Measurements from ENCODE around the gene ATP1B2. TPM values are rescaled to one million over a fixed set of nuclear protein-coding genes. Genes with fewer than 3 reads are reported as not detected.

ATP1B2 gene
- total and polyA plus RNA-seq, 2 of the 8 experiments (the other 6 are each of a cell fraction or from before 2014, with no cell fraction given): 9.1 to 21.0 TPM

GRCh38 chr17:7623661-7624060 lies 27.1 kb upstream of the ATP1B2 start:
- no peak overlapping the region for H3K4ac ChIP-seq (replicated peaks; ENCODE audit: insufficient read length, low read depth, low read length)
- H4K20me1 ChIP-seq (replicated peaks in 1 of 2; ENCODE audit: control insufficient read depth in 1 of 2, insufficient read depth in 2 of 2, low read length in 2 of 2): no peaks in the 10 kb centered on the region
- ChIA-PET CTCF (ENCODE audit: partially characterized antibody) (interaction anchor here (0.6 to 13.4 kb wide), 4 partner anchors 9 to 77 kb away, joined by 3 to 92 read pairs (median 6); partner anchors contain the start of gene SHBG), POLR2A (ENCODE audit: partially characterized antibody) (interaction anchor here (0.6 to 79.4 kb wide), 4 partner anchors 15 to 83 kb away, joined by 3 to 2272 read pairs (median 4); partner anchors contain the start of genes ATP1B2, TP53 and WRAP53)
- H2AFZ ChIP-seq (ENCODE audit: low read length): no peak overlapping the region
- H3K27ac ChIP-seq (ENCODE audit: low read depth, low read length): no peak overlapping the region
- H3K56ac ChIP-seq (replicated peaks; ENCODE audit: insufficient read length, low read depth, low read length): no peak overlapping the region
- H3K4me1 ChIP-seq (replicated peaks in 1 of 4; ENCODE audit: control insufficient read depth in 3 of 4, insufficient read depth in 4 of 4, low read length in 3 of 4): peaks cover 2 to 7% (median 4%) of the 10 kb centered on the region in 4 experiments; a peak in 5 of 7 replicates
- no peak overlapping the region for H2AK5ac ChIP-seq (ENCODE audit: low read depth, low read length)
- H2BK120ac ChIP-seq (replicated peaks; ENCODE audit: low read depth, low read length): no peak overlapping the region
- no peak overlapping the region for H2BK5ac ChIP-seq (ENCODE audit: low read depth, low read length)
- peaks cover 0 to 4% (median 0%) of the 10 kb centered on the region in 4 experiments; a peak in 1 of 8 replicates for H3K36me3 ChIP-seq (ENCODE audit: control insufficient read depth in 2 of 4, insufficient read depth in 4 of 4, low read length in 3 of 4)
- H3K18ac ChIP-seq (ENCODE audit: extremely low read depth, low read length): no peak overlapping the region
- H4K91ac ChIP-seq (replicated peaks; ENCODE audit: insufficient read length, low read length): no peak overlapping the region
- H2BK20ac ChIP-seq (ENCODE audit: low read length): no peak overlapping the region
- no peak overlapping the region for H3K9ac ChIP-seq (replicated peaks in 1 of 4; ENCODE audit: extremely low read depth in 1 of 4, low read depth in 3 of 4, low read length in 3 of 4)
- 92% methylated on average over 5 of the region's 5 CpGs; no CpG with 5 or more reads in 1 of the 2 experiments for WGBS, 2 experiments (ENCODE audit: extremely low coverage in 1 of 2, insufficient coverage in 1 of 2, insufficient read length in 1 of 2, insufficient replicate concordance in 2 of 2, low coverage in 1 of 2, low lambda C conversion rate in 2 of 2, missing lambda C conversion rate in 1 of 2)
- no peak overlapping the region for H3K23ac ChIP-seq (ENCODE audit: insufficient read length)
- H3K4me3 ChIP-seq (ENCODE audit: extremely low read depth in 1 of 4, insufficient read depth in 2 of 4, low read depth in 3 of 4, low read length in 4 of 4): no peak overlapping the region
- no peak overlapping the region for H2BK12ac ChIP-seq (ENCODE audit: low read depth, low read length)
- peaks cover 2% of the 10 kb centered on the region; the same call in 1 of the 2 replicates for H3K79me1 ChIP-seq (ENCODE audit: low read depth, low read length)
- DNase-seq (ENCODE audit: low read depth in 1 of 2, low spot score in 2 of 2) (no peak), FAIRE-seq (no peak)
- no peaks in the 10 kb centered on the region for H3K9me3 ChIP-seq (ENCODE audit: insufficient read depth in 2 of 2, low read depth in 1 of 2, low read length in 1 of 2)
- H3K27me3 ChIP-seq (replicated peaks in 1 of 4; ENCODE audit: control insufficient read depth in 3 of 4, extremely low read depth in 1 of 4, insufficient read depth in 3 of 4, low read length in 3 of 4): no peaks in the 10 kb centered on the region
- H3K23me2 ChIP-seq (ENCODE audit: low read depth, low read length): peaks cover 8% of the 10 kb centered on the region
- H4K5ac ChIP-seq (ENCODE audit: insufficient read length, low read depth, low read length): no peak overlapping the region
- no peak overlapping the region for H4K8ac ChIP-seq (ENCODE audit: extremely low read depth, insufficient read depth, low read length)
- no peak overlapping the region for H3K14ac ChIP-seq (ENCODE audit: insufficient read length)
- no peak overlapping the region for H3K4me2 ChIP-seq (ENCODE audit: insufficient read depth in 1 of 2, low read depth in 2 of 2, low read length in 2 of 2)
- TF ChIP-seq POU5F1 (IDR thresholded peaks at IDR 0.05; ENCODE audit: low read depth, low read length) (no peak), RBBP5 (IDR thresholded peaks at IDR 0.05; ENCODE audit: borderline replicate concordance, low read depth, low read length) (no peak), BCL11A (IDR thresholded peaks at IDR 0.05; ENCODE audit: low read depth in 2 of 2, low read length in 2 of 2) (no peak)
- H3K79me2 ChIP-seq (ENCODE audit: control insufficient read depth in 1 of 2, insufficient read depth in 2 of 2, low read length in 2 of 2): peaks cover 0 to 3% of the 10 kb centered on the region in 2 experiments; a peak in 1 of 4 replicates
- no peak overlapping the region for H2BK15ac ChIP-seq (ENCODE audit: low read length)

All from H1 (cell line).